HG03575 (cell line): ENCODE data around the gene CCDC30.
"Not testable (repeated sequence)": the region's sequence is repeated elsewhere in the genome, so short reads cannot be mapped to it uniquely, and the experiment has no call there.

Experiments used
- ATAC-seq: cut with Tn5 transposase; IDR thresholded peaks from one replicate; pipeline ENCODE4 v1.9.1; 2021; ENCODE audit not compliant: unreplicated experiment, insufficient number of reproducible peaks, low FRiP score; ENCODE audit errors: extremely low read depth

The CCDC30 gene

DNA sequence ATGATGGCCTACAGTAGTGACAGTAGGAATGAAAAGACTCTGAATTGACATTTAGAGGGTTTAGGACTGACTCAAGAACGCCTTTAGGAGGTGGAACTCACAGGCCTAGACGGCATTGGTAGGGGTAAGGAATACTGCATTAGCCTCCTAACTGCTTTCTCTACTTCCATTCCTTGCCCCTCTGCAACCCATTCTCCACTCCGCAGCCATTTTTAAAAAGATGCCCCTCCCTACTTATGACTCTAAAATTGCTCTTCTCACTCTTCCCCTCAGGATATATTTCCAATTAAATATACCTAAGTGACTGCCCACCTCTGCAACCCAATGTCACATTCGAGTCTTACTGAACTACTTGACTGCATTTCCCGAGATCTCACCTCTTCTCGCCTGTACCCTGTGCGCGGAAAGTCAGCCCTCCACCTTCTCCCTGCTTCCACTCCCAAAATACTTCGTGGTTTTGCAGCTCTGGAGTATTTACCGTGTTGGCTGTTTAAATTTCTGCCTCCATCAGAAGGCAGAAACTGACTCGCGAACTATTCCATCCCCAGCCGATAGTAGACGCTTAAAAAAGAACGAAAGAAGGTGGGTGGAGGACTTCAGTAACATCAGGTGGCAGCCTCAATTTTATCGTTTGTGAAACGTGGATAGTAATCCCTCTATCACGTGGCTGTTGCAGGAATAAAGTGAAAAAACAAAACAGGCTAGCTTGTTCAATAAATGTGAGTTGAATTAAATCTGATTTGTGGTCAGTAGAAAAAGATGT lies 218.0 kb downstream of the CCDC30 start:
- no peak for ATAC-seq

DNA sequence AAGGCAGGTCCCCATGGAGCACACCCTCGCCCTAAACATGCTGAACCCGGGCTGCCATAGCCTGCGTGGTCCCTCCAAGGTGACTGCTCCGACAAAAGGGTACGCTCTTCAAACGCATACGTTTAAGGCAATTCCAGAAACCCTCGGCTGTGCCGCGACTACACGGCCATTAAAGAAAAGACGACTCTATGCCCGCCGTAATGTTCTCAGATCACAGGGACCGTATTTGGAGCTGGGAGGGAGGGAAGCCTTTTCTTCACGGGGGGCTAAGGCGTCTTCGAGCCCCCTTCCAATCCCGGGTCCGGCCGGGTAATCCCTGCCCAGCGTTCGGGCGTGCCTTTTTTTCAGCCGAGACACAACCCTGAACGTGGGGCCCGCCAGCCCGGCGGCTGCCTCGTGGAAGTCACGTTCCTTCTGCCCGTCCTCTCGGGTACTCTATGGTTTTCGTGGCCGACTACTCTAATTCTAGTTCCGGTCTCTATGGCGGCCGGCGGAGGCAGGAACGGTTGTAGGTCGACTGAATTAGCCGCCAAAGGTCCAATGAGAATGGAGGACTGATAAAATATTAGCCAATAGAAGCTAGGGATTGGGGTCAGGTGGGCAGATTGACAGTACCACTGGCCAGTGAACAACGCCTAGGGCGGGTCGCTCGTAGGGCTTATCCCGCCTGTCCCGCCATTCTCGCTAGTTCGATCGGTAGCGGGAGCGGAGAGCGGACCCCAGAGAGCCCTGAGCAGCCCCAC lies 218.8 kb downstream of the CCDC30 start, which contains the start of gene YBX1:
Gene YBX1, plus strand, starts transcription at position 678 of the 743 bp plus-strand sequence. CDS start 148 bp downstream, outside the sequence.
- ATAC-seq, result peak; percentile 87

DNA sequence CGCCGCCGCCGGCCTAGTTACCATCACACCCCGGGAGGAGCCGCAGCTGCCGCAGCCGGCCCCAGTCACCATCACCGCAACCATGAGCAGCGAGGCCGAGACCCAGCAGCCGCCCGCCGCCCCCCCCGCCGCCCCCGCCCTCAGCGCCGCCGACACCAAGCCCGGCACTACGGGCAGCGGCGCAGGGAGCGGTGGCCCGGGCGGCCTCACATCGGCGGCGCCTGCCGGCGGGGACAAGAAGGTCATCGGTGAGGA lies 219.3 kb downstream of the CCDC30 start:
- not testable (repeated sequence) for ATAC-seq

- ATAC-seq, result no peak
Observed at GRCh38 chr1:42682739-42683531, 219.8 kb downstream of the CCDC30 start.

DNA sequence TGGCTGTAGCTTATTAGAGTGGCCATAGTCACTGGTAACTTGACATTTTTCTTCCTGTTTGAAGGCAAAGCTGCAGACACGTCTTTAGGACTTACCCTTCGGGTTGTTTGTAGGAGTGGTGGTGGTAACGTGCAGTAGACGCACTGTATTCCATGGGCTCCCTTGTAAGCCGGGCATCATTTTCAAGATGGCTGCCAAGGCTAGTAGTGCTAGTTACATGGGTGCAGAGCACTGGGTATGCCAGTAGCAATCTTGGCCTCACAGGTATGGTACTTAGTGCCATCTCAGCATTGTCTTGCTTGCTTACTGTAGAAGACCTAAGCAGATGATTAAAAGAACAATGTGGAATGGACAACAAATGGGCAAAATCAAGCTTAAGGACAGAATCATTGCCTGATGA lies 221.1 kb downstream of the CCDC30 start:
- no peak for ATAC-seq

GRCh38 chr1:42686418-42686817 lies 223.3 kb downstream of the CCDC30 start:
- ATAC-seq, result no peak

DNA sequence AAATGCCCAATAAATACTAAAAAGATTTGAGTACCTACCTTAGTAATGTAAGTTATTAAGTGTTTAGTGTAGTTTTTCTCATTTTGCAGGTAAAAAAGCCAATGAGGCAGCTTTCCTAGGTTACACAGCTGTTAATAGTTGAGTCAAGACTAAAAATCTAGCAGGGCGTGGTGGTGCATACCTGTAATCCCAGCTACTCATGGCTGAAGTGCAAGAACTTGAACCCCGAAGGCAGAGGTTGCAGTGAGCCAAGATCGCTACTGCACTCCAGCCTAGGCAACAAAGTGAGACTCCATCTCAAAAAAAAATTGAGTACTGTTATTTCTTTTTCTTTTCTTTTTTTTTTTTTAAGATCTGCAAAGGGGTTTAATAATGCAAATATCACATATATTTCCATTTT lies 226.8 kb downstream of the CCDC30 start:
- ATAC-seq, result no peak

- ATAC-seq, result no peak
Observed at GRCh38 chr1:42690477-42691156, 227.5 kb downstream of the CCDC30 start.

DNA sequence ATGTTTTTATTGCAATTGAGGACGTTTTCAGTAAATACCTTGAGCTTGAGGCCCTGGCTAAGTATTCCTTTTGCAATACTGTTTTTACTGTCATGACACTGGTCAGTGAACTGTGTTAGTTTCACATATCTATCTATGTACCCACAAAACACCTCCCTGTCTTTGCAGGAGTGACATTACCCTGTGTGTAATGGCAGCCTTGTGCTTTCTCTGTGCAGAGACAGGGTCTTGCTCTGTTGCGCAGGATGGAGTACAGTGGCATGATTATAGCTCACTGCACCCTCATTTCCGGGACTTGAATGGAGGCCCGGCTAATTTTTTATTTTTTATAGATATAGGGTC lies 228.0 kb downstream of the CCDC30 start:
- ATAC-seq, result no peak

DNA sequence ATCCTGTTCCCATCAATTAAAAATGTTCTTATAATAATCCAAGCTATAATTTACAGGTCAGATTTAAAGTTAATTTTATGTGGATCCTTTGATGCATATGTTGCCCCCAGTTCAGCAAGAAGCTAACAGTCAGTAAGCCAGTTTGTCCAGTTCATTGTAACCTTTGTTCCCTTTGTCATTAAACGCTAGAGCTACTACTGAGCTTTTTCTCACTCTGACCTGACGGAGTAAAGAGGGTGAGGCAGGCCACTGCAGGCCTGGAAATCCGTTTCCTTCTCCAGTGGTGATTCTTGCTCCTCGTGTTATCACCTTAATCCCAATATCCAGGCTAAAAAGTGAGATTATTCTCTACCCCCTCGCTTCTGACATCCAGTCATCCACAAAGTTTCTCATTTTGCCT lies 229.4 kb downstream of the CCDC30 start:
- ATAC-seq, result no peak

- ATAC-seq, result no peak
Observed at GRCh38 chr1:42692911-42693310, 229.8 kb downstream of the CCDC30 start.

- no peak for ATAC-seq
Observed at GRCh38 chr1:42698081-42698813, 235.2 kb downstream of the CCDC30 start.

DNA sequence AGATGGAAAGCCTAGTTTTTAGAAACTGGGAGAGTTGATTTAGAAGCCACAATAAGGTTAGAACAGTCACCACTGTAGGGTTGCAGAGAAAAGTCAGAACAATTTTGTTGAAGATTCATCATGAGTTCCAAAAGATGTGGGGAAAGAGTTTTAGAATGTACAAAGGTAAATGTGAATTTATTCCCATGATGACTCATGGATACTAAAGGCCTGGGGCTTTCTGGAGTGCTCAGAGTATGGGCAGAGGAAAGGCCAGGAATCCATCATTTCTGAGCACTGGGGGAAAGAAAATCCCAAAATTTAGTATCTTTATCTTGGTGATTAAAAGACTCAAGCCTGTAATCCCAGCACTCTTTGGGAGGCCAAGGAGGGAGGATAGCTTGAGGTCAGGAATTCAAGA lies 236.9 kb downstream of the CCDC30 start:
- no peak for ATAC-seq

- no peak for ATAC-seq
Observed at GRCh38 chr1:42703888-42704464, 240.9 kb downstream of the CCDC30 start.
